ENCODE results near the gene YPEL3.

Gene YPEL3

GRCh38 chr16:30075503-30076275 lies 20.3 kb downstream of the YPEL3 start, which contains the start of gene PPP4C:
Gene PPP4C, plus strand, starts transcription at chr16:30075994. Its CDS starts 384 bp downstream, at chr16:30076378.
- TF ChIP-seq CTCF (IDR thresholded peaks at IDR 0.05; ENCODE audit: insufficient read depth, low read length, poor library complexity, severe bottlenecking): no peak
- peak within 1 kb of the TSS; percentile 96 for H3K4me3 ChIP-seq (replicated peaks; ENCODE audit: low read depth, low read length)
- DNase-seq (ENCODE audit: extremely low read depth, insufficient read length): peak; percentile 86
- H3K27me3 ChIP-seq (replicated peaks; ENCODE audit: control insufficient read depth, insufficient read depth, low read length): no peaks in the 10 kb centered on the region
- peaks cover 19% of the 10 kb centered on the region for H3K36me3 ChIP-seq (ENCODE audit: control insufficient read depth, insufficient read depth, low read length)

GRCh38 chr16:30070490-30070889 lies 25.5 kb downstream of the YPEL3 start:
- Histone ChIP-seq H3K4me3 (replicated peaks; ENCODE audit: low read depth, low read length) (no peak overlapping the region), H3K36me3 (ENCODE audit: control insufficient read depth, insufficient read depth, low read length) (peaks cover 36% of the 10 kb centered on the region), H3K27me3 (replicated peaks; ENCODE audit: control insufficient read depth, insufficient read depth, low read length) (no peaks in the 10 kb centered on the region)
- no peak for DNase-seq (ENCODE audit: extremely low read depth, insufficient read length)
- no peak for TF ChIP-seq CTCF (IDR thresholded peaks at IDR 0.05; ENCODE audit: insufficient read depth, low read length, poor library complexity, severe bottlenecking)

GRCh38 chr16:30069611-30070462 lies 26.2 kb downstream of the YPEL3 start:
- Histone ChIP-seq H3K4me3 (replicated peaks; ENCODE audit: low read depth, low read length) (no peak overlapping the region), H3K27me3 (replicated peaks; ENCODE audit: control insufficient read depth, insufficient read depth, low read length) (no peaks in the 10 kb centered on the region), H3K36me3 (ENCODE audit: control insufficient read depth, insufficient read depth, low read length) (peaks cover 36% of the 10 kb centered on the region)
- no peak for TF ChIP-seq CTCF (IDR thresholded peaks at IDR 0.05; ENCODE audit: insufficient read depth, low read length, poor library complexity, severe bottlenecking)
- no peak for DNase-seq (ENCODE audit: extremely low read depth, insufficient read length)

GRCh38 chr16:30068750-30069610 lies 27.0 kb downstream of the YPEL3 start:
- H3K36me3 ChIP-seq (ENCODE audit: control insufficient read depth, insufficient read depth, low read length): peaks cover 36% of the 10 kb centered on the region
- TF ChIP-seq CTCF (IDR thresholded peaks at IDR 0.05; ENCODE audit: insufficient read depth, low read length, poor library complexity, severe bottlenecking): peak; percentile 44
- DNase-seq (ENCODE audit: extremely low read depth, insufficient read length): no peak
- no peaks in the 10 kb centered on the region for H3K27me3 ChIP-seq (replicated peaks; ENCODE audit: control insufficient read depth, insufficient read depth, low read length)
- H3K4me3 ChIP-seq (replicated peaks; ENCODE audit: low read depth, low read length): no peak overlapping the region

GRCh38 chr16:30068333-30068732 lies 27.7 kb downstream of the YPEL3 start:
- TF ChIP-seq CTCF (IDR thresholded peaks at IDR 0.05; ENCODE audit: insufficient read depth, low read length, poor library complexity, severe bottlenecking): no peak
- no peak overlapping the region for H3K4me3 ChIP-seq (replicated peaks; ENCODE audit: low read depth, low read length)
- no peaks in the 10 kb centered on the region for H3K27me3 ChIP-seq (replicated peaks; ENCODE audit: control insufficient read depth, insufficient read depth, low read length)
- DNase-seq (ENCODE audit: extremely low read depth, insufficient read length): no peak
- H3K36me3 ChIP-seq (ENCODE audit: control insufficient read depth, insufficient read depth, low read length): peaks cover 36% of the 10 kb centered on the region
